CD4-positive, alpha-beta T cell treated with Interleukin-15 for 4 hours (primary cell): ENCODE data around the gene ZMYND15.
"Not testable (repeated sequence)": the region's sequence is repeated elsewhere in the genome, so short reads cannot be mapped to it uniquely, and the experiment has no call there.

Experiments used
- DNase-seq: peaks from one replicate; pipeline ENCODE4 v3.0.0-alpha.2; 2020; ENCODE audit warnings: low spot score

ZMYND15 gene

DNA sequence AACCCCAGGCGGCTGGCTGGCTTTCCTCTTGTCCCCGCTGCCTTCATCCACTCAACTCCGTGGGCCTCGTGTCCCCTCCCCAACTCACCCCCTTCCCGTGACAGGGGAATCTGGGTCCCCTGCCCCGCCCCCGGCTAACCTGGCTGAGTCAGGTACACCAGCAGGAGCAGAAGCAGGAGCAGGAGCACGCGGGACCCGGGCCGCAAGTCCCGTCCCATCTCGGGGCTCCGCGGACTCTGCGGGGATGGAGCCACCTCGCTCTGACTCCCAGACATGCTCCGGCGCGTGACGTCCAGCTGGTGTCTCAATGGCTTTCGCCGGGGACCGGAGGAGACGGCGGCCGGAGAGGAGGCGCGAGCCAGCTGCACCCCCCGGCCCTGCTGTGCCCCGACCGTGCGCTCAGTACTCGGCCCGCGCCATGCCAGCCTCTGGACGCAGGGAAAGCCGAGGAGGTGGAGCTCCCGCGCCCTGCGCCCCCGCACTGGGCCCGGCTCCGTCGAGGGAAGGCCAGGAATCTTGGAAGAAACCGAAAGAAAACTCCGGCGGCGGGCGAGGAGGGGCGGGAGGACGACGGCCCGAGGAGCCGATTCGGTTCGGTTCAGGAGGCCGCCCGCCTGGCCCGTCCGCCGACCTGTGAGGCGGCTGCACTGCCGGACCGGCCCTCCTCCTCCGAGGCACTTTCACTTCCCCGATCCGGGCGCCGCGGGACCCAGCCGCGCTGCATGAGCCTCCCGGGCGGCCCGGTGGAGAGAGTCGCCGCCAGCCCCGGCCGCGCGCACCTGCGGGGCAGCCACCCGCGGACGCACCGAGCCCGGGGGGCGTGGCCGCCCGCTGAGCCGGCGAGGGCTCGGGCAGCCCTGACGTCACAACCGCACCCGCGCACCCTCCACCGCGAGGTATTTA lies at the start of gene ZMYND15, which contains the start of gene CXCL16:
Gene ZMYND15, plus strand, starts transcription at position 712 of the 903 bp plus-strand sequence. CDS start 716 bp downstream, outside the sequence.
Gene CXCL16, minus strand, starts transcription at position 807 of the 903 bp plus-strand sequence. Its CDS starts 589 bp downstream, at position 218.
- peak; percentile 47 for DNase-seq

DNA sequence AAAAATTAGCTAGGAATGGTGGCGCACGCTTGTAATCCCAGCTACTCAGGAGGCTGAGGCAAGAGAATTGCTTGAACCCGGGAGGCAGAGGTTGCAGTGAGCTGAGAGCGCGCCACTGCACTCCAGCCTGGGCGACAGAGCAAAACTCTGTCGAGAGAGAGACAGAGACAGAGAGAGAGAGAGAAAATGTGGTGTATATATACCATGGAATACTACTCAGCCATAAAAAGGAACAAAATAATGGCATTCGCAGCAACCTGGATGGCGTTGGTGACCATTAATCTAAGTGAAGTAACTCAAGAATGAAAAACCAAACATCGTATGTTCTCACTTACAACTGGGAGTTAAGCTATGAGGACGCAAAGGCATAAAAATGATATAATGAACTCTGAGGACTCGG lies 49.8 kb upstream of the ZMYND15 start:
- not testable (repeated sequence) for DNase-seq

DNA sequence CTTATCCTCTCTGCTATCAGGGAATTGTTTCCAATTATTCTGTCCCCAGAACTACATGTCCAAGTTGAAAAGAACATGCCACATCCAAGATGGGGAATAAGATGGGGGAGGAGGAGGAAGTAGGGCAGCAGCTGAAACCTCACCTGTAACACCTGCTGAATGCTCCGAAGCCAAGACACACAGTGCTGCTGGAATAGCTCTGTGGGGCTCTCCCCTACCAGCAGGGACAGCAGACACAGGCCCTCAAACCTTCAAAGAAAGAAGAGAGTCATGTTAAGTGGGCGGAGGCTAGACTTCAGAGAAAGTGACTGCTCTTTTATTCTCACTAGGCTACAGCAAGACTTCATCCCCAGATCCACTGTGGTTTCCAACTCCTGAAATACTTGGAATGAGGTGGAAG lies 48.9 kb upstream of the ZMYND15 start:
- DNase-seq, result no peak

DNA sequence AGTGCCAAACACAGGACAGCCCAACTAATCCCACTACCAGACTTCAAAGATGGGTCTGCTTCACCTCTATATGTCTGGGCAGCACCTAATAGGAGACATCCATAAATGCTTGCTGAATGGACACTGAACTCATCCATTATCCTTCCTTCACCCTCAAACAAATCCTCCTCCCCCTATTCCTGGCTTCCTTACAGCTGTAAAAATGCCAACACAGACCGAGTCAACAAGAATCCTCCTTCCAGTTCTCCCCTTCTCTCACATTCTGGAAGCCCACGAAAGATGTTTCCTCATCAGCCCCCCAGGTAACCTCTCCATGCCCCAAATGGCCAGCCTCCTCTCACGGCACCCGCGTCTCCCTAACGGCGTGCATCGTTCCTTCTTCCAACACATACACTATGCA lies 47.9 kb upstream of the ZMYND15 start:
- no peak for DNase-seq

DNA sequence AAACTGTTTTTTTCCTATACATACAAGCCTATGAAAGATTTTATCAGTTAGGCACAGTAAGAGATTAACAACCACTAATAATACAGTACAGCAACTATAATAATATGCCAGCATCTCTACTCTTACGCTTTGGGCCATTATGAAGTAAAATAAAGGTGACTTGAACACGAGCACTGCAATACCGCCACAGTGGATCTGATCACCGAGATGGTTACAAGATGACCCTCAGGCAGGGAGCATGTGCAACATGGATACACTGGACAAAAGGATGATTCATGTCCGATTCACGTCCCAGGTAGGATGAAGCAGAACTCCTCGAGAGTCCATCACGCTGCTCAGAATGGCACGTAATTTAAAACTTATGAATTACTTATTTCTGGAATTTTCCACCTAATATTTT lies 46.2 kb upstream of the ZMYND15 start:
- DNase-seq, result no peak

GRCh38 chr17:4696437-4696805 lies 43.2 kb upstream of the ZMYND15 start:
- peak; percentile 50 for DNase-seq

DNA sequence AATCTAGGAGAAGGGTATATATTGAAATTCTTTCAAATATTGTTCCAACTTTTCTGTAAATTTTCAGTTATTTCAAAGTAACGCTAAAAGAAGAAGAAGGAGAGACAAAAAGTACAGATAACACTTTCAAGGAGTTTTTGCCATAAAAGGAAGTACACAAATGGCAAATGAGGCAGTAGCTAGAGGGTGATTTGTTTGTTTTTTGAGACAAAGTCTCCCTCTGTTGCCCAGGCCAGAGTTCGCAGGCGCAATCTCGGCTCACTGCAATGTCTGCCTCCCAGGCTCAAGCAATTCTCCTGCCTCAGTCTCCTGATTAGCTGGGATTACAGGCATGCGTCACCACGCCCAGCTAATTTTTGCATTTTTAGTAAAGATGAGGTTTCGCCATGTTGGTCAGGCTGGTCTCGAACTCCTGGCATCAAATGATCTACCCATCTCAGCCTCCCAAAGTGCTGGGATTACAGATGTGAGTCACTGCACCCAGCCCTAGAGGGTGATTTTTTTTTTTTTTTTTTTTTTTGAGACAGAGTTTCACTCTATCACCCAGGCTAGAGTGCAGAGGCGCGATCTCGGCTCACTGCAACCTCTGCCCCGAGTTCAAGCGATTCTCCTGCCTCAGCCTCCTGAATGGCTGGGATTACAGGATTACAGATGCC lies 40.1 kb upstream of the ZMYND15 start:
- not testable (repeated sequence) for DNase-seq

DNA sequence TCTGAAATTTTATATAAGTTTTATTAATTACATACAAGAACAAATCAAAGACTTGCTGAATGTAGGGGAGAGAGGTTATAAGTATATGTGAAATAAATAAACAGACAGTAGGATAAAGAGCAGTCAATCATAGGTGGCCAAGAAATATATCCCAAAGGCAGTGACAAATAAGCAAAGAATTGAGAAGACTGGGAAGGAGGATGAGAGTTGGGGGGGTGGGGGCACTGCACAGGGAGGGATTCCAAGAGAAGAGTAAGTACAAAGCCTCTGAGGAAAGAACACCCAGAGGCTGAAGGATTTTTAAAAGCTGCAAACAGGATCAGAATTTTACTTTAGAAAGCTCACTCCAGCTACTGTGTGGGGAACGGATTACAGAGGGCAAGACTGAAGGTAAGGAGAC lies 38.5 kb upstream of the ZMYND15 start:
- DNase-seq, result no peak

- no peak for DNase-seq
These were observed 36.3 kb upstream of the ZMYND15 start for GRCh38 chr17:4703330-4703691.

DNA sequence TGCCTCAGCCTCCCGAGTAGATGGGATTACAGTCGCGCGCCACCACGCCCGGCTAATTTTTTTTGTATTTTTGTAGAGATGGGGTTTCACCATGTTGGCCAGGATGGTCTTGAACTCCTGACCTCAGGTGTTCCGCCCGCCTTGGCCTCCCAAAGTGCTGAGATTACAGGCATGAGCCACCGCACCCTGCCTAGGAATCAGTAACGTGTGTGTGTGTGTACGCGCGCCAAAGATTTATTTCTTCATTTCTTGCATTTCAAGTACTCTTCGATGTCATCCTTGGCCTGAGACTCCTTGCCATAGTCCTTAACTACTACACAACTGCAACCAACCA lies 35.1 kb upstream of the ZMYND15 start:
- not testable (repeated sequence) for DNase-seq

DNA sequence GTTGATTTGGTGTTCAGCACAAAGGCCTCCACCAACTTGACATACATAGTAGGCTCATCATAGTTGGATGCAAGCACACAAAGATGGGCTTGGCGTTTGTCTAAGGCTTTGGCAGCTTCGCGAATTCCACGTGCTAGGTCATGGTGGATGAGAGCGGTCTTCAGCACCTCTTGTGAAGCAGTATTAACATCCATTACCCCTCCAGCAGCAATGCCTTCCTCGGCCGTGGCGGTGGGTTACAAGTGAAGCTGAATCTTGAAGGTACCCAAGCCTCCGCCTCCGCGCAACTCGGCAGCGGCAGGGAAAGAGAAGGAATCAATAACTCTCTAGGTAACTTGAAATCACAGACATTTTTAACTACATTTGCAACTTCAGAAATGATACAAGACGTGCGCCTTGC lies 34.6 kb upstream of the ZMYND15 start:
- DNase-seq, result no peak

DNA sequence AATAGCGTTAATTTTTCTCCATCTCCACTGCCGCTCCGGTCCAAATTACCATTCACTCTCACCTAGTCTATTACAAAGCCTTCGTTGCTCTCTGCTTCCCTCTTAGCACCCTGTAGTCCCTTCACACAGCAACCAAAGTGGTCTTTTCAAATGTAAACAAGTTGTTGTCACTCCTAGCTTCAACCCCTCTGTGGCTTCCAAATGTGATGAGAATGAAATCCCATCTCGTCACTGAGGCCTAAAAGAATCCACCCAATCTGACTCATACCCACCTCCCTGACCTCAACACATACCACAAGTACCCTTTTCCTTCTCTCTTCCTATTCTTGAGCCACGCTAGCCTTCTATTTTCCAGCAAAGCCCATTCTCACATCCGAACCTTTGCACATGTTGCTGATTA lies 33.5 kb upstream of the ZMYND15 start:
- no peak for DNase-seq

- peak; percentile 58 for DNase-seq
These were observed 31.2 kb upstream of the ZMYND15 start for GRCh38 chr17:4708436-4708835.

DNA sequence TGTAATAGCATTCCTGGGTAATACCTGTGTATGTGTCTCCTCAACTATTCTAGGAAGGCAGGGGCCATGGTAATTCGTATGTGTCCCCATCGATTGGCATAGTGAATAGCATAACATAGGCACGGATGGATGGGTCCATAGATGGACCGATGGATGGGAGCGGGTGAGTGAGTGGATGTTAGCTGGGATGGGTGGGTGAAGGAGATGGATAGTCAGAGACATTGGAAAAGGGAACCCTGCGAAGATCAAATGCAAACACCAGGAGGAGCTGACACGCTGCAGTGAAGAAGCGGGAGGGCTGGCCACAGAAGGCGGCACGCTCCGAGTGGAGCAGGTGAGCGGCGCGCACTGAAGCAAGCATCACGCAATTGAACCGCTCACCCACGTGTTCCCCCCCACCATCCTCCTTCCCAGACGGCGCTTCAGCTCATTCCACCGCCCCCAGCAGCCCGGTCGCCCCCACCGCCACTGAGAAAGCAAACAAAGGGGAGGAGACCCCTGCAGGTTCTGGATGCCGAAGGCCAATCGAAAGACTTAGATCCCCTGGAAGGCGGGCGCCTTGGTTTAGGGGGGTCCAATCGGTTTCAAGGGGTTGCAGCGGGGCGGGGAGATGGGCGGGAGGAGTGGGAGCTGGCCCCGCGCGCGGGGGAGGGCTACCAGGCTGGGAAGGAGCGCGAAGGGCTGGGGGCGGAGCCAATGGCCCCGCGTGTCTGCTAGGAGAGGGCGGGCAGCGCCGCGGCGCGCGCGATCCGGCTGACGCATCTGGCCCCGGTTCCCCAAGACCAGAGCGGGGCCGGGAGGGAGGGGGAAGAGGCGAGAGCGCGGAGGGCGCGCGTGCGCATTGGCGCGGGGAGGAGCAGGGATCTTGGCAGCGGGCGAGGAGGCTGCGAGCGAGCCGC lies 29.6 kb upstream of the ZMYND15 start, which contains the start of gene ARRB2:
Gene ARRB2, plus strand, starts transcription at position 839 of the 899 bp plus-strand sequence. CDS start 90 bp downstream, outside the sequence.
- peak; percentile 98 for DNase-seq

GRCh38 chr17:4710693-4711634 lies 28.7 kb upstream of the ZMYND15 start:
- DNase-seq, result peak; percentile 71

DNA sequence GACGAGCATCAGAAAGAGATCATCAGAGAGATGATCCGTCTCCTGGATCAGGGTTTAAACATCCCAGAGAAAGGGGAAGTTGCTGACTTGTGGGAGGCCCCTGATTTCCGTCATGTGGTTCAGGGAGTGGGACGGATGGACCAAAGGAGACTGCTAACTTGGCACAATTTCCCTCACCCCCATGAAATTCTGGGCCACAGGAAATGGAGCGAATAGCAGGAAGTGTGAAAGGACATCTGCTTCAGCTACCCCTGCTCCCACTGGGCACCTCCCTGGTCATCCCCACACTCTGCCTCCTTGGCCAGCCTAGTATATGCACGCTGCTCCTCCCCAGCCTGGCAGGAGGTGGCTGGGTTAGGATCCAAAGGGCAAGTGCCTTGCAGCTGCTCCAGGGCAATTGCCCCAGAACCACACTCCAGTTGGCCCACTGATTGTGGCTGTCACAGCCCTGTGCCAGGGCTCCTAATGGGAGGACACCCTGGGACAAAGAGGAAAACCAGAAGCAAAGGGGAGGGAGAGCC lies 27.9 kb upstream of the ZMYND15 start:
- DNase-seq, result no peak

GRCh38 chr17:4712526-4712925 lies 27.1 kb upstream of the ZMYND15 start:
- DNase-seq, result no peak

DNA sequence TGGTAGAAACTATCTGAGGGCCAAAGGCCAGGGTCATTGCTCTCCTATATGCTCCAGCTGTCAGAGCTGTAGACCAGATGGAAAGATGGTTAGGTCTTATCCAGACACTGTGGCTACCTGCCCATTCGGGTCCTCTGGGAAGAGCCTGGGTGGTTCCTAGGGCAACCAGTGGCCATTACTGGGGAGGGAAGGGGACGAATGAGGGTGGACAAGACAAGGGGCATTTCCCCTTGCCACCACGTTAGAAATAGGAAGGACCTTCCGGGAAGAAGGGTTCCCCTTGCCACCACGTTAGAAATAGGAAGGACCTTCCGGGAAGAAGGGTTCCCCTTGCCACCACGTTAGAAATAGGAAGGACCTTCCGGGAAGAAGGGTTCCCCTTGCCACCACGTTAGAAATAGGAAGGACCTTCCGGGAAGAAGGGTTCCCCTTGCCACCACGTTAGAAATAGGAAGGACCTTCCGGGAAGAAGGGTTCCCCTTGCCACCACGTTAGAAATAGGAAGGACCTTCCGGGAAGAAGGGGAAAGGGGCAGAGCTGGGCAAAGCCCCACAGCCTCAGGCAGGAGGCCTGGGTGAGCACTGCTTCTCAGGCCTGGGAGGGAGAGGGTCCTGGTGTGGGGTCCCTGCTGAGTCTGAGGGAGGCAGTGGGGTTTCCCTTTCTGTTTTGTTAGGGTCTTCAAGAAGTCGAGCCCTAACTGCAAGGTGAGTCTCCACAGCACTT lies 25.1 kb upstream of the ZMYND15 start:
- not testable (repeated sequence) for DNase-seq

DNA sequence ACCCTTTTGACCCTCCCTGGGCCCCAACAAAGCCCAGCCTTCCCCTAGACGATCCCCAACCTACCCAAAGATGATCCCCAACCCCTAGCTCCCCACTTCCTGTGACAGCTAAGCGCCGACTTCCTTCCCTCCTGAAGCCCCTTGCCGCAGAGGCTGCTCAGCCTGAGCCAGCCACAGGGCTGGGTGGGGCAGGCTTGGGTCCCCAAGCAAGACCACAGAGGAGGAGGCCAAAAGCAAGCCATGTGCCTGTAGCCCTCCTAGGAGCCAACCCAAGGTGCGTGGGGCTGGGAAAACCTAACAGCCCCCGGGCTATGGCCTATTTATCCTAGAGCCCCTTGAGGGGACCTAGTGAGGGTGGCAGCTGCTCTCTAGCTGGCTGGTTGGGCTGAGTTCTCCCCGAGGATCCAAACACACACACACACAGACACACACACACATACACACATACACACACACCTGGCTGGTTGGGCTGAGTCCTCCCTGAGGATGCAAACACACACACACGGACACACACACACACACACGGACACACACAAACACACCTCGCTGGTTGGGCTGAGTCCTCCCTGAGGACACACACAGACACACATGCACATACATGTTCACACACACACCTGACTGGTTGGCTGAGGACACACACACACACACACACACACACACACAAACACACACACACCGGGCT lies 24.4 kb upstream of the ZMYND15 start:
- DNase-seq, result peak; percentile 72

GRCh38 chr17:4716081-4716480 lies 23.6 kb upstream of the ZMYND15 start:
- DNase-seq, result no peak
